GM19328 (cell line): ENCODE results near the gene P3H2.

Experiments used
- ATAC-seq: cut with Tn5 transposase; IDR thresholded peaks from one replicate; pipeline ENCODE4 v1.9.1; 2021; ENCODE audit warnings: mild to moderate bottlenecking, moderate library complexity; ENCODE audit not compliant: unreplicated experiment

Gene P3H2

DNA sequence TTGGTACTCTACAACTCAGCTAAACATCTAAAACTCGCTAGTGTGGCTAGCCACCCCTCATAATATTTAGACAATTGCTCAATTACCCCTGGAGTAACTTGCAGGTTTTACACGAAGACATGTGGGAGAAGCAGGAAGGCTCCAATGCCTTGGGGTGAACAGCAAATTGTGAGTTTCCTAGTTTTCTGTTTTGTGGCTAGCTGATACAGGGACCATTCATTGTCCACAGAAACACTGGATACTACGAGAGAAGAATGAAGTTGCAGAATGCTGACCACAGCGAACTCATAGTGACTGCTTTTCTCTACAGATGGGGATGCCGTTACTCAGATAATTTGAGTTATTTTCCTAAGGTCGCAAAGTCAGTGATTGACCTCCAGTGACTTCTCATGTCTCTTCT, 212.9 kb downstream of the P3H2 start:
- no peak for ATAC-seq
